Activated effector memory CD4-positive, alpha-beta T cell treated with Interleukin-2 at 50 U/mL for 16 hours (primary cell): ENCODE data around the gene TMEM45B.
A peak's percentile ranks its signal among the peaks of the same experiment; 100 is the strongest.
"Not testable (repeated sequence)": the region's sequence is repeated elsewhere in the genome, so short reads cannot be mapped to it uniquely, and the experiment has no call there.

ENCODE experiments used
- DNase-seq: peaks from one replicate; pipeline ENCODE4 v3.0.0-alpha.2; 2020

The TMEM45B gene

DNA sequence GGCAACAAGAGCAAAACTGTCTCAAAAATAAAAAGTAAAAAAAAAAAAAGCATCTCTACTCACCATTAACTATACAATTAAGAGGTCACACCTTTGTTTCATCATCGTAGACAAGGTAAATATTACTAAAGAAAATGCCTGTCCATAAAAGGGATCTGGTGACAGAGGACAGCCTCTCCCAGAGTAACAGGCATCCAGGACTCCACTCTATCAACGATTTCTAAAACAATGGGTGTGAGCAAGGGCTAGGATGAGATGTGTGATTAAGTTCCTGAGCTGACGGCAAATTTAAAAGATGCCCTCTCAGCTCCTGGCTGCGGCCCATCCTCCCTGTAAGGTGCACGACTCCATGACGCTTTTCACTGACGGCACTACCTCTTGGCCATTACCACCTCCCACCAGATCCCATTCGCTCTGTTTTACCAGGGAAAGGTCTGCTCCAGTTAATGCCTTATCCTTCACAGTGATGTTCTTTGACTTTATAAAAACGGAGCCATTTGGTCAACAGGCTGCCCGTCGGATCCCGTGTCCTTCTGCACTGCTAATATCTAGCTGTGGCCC, 2.3 kb upstream of the TMEM45B start:
- no peak for DNase-seq

GRCh38 chr11:129814244-129815014, 1.2 kb upstream of the TMEM45B start:
- DNase-seq = peak; percentile 70

DNA sequence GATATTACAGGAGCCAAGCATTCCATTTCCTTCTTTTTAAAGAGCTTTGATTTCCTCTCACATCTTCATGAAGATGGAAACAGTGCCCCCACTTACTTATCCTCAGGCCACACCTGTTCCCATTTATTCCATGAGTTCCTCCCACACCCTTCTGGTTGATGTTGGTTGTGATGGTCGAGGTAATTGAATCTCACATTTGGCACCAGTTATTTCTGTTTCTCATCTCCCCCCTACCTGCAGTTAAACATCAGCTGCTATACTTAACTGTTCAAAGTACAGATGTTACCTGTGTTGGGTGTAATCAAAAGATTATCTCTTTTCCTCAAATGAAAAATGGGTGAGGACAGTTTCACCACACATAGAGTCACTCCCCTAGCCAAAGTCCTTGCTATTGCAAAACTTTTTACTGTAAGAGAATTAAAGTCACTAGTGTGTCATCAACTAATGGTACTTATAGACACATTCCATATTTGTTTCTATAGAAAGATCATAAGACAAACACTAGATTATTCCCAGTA, 1.9 kb downstream of the TMEM45B start:
- DNase-seq = no peak

DNA sequence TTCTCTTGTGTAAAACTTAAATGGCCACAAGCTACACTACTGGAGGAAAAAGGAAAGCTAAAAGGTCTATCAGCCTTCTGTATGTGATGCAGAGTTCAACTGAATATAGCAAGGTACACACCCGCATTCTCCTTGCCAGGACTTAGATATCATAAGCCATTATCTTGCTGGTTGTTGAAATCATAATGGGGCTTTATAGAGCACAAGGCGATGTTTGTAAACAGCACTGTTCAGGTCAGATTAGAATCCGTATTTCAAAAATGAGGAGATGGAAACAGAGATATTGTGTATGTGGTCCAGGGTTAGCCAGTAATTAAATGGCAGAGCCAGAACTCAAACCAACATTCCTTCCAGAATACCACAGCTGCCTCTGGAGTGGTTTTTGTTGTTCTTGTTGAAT, 2.6 kb downstream of the TMEM45B start:
- not testable (repeated sequence) for DNase-seq

GRCh38 chr11:129819237-129819636, 3.6 kb downstream of the TMEM45B start:
- no peak for DNase-seq

GRCh38 chr11:129820228-129820627, 4.6 kb downstream of the TMEM45B start:
- DNase-seq = not testable (repeated sequence)

GRCh38 chr11:129823281-129823680, 7.6 kb downstream of the TMEM45B start:
- DNase-seq = not testable (repeated sequence)

DNA sequence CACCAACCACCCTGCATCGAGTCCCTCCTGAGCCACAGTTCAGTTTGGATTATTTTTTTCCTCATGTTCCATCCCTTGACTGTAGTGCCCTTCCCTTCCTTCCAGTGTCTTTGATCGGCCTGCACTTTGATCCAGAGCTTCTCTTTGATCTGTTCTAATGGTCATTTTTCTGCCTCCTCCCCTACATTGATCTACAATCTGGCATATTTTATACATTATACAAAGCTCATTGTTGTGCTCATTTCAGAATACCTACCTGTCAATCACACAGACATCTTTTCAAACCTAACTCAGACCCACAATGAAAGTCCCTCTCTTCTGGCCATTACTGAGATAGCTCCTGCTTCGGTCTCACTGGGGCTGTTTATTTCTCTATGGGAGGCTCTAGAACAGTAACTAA, 8.2 kb downstream of the TMEM45B start:
- not testable (repeated sequence) for DNase-seq

GRCh38 chr11:129825380-129825779, 9.7 kb downstream of the TMEM45B start:
- DNase-seq = no peak

DNA sequence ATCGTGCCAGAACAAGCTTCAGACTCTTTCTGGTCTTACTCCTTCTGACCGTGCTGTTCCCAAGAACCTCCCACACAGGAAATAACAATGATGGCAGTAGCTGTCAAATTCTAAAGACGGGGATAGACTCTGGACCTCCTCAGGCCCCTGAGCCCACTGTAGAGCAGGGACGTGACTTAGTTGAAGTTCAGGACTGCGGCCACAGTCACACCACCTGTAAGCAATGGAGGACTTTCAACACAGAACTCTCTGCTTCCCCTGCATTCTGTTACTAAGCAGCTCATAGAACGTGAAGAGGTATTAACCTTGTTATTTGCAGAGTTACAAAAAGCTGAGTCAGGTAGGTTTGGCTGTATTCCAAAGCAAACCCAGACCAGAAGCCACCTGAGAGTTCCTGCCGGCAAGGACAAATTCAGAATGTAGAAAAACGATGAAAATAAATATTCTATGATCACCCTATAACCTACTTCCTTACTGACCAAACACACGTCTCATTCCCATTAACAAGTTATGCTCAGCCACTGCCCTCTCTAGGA, 12.7 kb downstream of the TMEM45B start:
- no peak for DNase-seq

- DNase-seq = not testable (repeated sequence)
Measured at GRCh38 chr11:129829497-129829896, 13.8 kb downstream of the TMEM45B start.

- not testable (repeated sequence) for DNase-seq
Measured at GRCh38 chr11:129831227-129831626, 15.6 kb downstream of the TMEM45B start.

- DNase-seq = not testable (repeated sequence)
Measured at GRCh38 chr11:129833260-129833659, 17.6 kb downstream of the TMEM45B start.

DNA sequence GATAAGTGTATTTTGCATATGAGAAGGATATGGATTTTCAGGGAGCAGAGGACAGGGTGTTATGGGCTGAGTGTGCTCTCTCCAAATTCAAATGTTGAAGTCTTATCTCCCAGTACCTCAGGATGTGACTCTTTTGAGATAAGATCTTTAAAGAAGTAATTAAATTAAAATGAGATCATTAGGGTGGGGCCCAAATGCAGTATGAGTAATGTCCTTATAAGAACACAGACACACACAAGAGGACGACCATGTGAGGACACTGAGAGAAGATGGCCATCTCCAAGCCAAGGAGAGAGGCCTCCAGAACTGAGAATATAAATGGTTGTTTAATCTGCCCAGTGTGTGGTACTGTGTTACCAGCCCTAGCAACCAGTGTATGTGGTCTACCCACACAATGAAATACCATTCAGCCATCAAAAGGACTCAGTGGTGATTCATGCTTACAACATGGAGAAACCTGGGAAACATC, 20.8 kb downstream of the TMEM45B start:
- DNase-seq = not testable (repeated sequence)

GRCh38 chr11:129836979-129837378, 21.3 kb downstream of the TMEM45B start:
- DNase-seq = no peak

- no peak for DNase-seq
Measured at GRCh38 chr11:129840236-129840635, 24.6 kb downstream of the TMEM45B start.

DNA sequence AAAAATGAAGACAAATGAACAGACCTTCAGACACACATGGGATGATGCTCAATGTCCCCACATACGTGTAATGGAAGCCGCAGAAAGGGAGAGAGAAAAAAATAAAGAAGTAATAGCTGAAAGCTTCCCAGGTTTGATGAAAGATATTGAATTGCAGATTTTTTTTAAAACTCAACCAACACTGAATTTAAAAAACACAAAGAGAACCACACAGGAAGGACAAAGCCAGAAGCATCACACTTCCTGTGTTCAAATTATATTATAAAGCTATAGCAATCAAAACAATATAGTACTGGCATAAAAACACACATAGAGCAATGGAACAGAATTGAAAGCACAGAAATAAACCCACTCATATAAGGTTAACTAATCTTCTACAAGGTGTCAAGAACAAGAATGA, 26.5 kb downstream of the TMEM45B start:
- DNase-seq = no peak

GRCh38 chr11:129846508-129847335, 31.1 kb downstream of the TMEM45B start:
- DNase-seq = no peak

DNA sequence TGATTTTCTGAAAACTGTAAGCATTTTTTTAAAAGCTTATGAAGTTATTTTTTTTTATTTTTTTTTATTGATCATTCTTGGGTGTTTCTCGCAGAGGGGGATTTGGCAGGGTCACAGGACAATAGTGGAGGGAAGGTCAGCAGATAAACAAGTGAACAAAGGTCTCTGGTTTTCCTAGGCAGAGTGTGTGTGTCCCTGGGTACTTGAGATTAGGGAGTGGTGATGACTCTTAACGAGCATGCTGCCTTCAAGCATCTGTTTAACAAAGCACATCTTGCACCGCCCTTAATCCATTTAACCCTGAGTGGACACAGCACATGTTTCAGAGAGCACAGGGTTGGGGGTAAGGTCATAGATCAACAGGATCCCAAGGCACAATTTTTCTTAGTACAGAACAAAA, 31.7 kb downstream of the TMEM45B start:
- not testable (repeated sequence) for DNase-seq

DNA sequence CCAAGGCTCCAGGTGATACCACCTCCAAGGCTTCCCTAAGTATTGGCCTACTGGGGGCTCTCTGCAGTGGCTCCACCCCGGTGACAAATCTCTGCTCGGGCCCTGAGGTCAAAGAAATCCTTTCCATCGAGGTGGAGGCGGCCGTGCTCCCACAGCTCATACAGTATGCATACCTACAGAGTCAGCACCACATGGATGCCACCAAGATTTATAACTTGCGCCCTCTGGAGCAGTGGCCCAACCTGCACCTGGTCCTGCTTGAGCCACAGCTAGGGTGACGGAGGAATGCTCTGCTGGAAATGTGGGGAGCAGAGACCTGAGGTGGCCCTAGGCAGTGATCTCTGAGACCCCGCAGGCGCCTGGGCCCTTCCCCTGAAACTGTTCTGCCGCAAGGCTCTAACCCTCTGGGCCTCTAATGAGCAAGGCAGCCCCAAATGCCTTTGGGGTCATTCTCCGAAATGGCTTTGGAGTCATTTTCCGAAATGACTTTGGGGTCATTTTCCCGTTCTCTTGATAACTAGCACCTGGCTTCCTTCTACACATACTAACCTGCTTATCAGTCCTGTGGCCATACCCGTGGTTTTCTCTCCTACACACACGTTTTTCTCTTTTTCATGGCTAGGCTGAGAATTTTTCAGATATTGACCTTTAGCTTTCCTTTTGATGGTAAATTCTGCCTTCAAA, 33.9 kb downstream of the TMEM45B start:
- DNase-seq = no peak

DNA sequence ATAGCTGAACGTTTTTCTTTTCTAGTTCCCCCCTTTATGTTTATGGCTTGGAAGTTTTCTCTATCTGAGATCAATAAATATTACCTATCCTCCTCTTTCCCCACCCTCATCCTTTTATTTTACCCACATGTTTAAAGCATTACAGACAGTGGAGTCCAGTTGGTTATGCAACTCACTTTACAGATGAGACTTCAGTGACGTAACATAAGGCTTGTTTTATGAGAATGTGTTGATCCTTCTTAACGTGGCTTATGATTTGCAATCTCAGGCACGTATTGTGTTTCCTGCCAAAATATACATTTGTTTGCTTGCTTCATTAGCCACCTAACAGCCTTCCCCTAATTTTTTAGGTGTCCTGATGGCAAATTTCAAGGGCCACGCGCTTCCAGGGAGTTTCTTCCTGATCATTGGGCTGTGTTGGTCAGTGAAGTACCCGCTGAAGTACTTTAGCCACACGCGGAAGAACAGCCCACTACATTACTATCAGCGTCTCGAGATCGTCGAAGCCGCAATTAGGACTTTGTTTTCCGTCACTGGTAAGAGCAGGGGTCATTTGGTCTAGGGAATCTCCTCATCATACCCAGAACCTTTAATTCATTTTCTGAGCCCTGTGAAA, 36.6 kb downstream of the TMEM45B start:
- DNase-seq = no peak
